GM18858 (cell line): ENCODE results near the gene RPS16.

Source experiments
- ATAC-seq: cut with Tn5 transposase; IDR thresholded peaks from one replicate; pipeline ENCODE4 v1.9.1; 2021; ENCODE audit not compliant: unreplicated experiment

RPS16 gene

GRCh38 chr19:39390451-39390750, 45.3 kb downstream of the RPS16 start:
- no peak for ATAC-seq

GRCh38 chr19:39389631-39390414, 45.9 kb downstream of the RPS16 start:
- no peak for ATAC-seq

GRCh38 chr19:39388657-39389056, 47.1 kb downstream of the RPS16 start:
- no peak for ATAC-seq

GRCh38 chr19:39386557-39386956, 49.2 kb downstream of the RPS16 start:
- no peak for ATAC-seq

GRCh38 chr19:39385629-39386411, 49.9 kb downstream of the RPS16 start:
- ATAC-seq = no peak

DNA sequence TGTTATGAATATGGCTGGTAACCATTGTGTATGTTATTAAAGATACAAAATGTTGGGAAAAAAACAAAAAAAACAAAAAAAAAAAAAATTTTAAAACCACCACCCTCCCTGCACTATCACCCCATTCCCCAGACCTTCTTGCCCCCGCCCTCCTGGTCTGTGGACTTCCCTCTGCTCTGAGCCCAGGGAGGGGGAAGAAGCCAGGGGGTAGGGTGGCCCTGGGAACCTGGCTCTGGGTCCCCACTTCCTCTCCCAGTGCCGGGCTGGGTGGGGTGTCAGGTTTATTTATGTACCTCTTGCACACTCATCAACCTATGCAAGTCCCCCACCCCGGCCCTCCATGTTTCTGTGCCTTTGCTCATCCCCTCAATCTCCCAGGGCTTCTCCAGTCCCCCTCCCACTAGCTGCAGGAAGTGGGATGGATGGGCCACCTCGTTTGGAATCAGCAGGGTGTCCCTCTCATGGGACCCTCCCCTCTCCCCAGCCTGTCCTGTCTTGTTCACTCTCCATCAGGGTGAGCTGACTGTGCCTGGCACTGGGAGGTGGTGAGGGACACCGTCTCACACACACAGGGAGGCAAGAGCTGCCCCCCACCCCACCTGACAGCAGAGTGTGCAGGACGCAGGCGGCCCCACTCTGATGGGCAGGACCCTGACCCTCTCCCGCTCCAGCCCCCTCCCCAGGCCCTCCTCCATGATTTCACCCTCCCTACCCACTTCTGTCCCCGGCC, 50.7 kb downstream of the RPS16 start:
- no peak for ATAC-seq
